Stromal cell of bone marrow (primary cell): Measurements from ENCODE around the gene ANO7.

Experiments used
- DNase-seq: peaks from one replicate; pipeline ENCODE4 v3.0.0-alpha.2; 2012; ENCODE audit warnings: low read depth

ANO7 gene

DNA sequence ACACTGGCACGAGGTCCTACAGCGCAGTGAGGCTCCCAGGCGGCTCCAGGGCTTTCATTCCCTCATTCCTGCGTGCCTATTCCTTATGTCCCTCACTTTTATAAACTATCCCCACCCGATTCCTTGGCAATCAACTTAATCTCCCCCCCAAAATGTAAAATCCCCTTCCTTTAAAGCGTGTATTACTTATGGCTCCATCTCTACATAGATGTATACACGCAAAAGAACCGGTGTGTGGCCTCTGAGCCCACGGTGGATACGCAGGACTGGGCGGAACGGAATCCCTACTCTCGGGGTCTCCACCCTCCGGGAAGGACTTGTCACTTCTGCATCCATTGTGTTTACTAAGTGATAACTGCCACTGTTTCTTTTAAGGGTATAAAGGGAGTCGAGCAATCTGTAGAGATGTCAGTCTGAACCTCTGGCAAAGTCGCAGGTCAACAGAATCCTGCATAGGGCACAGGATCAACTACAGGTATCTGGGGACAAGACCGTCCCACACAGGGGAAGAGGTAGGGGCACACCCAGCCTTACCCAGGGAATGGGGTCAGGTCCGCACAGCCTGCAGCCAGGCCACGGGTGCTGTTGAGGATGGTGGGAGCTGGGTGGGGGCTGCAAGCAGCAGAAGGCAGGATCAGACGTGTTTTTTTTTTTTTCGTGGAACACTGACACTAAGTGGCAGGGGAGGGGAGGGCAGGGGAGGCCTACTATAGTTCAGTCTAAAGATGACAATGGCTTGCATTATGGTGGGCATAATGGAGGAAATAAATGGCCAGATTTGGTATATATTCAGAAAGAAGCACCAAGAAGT is 84.9 kb downstream of the ANO7 start:
- no peak for DNase-seq

- DNase-seq, result no peak
These were observed 85.7 kb downstream of the ANO7 start for GRCh38 chr2:241274127-241274526.
